ENCODE measurements around the gene SOX5. TPM values are rescaled to one million over a fixed set of nuclear protein-coding genes. Genes with fewer than 3 reads are reported as not detected.

The SOX5 gene
- total RNA-seq, 1 donor from 2014 or later = 11.1 TPM

DNA sequence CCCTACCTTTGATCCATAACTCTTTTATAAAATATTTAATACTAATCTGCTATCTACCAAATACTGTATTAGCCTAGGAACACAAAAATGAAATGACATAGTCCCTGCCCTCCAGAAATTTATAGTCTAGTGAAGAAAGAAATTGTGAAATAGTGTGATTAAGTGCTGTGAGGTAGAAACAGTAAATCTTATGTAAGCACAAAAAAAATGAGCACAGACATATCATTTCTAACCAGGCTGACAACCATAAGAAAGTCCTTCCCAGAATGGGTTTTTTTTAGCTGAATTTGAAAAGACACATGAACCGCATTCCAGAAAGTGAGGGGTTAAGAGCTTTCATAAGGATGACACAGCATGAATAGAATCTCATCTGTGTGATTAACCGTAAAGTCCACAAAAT is 145.9 kb downstream of the SOX5 start:
- Mint-ChIP-seq H3K36me3 (ENCODE audit: low read depth) (no peaks in the 10 kb centered on the region), H3K27ac (ENCODE audit: unreplicated experiment) (no peak overlapping the region), H3K27me3 (ENCODE audit: low read depth) (no peaks in the 10 kb centered on the region), H3K9me3 (ENCODE audit: low read depth) (no peaks in the 10 kb centered on the region), H3K4me1 (ENCODE audit: low read depth) (no peaks in the 10 kb centered on the region), H3K4me3 (ENCODE audit: unreplicated experiment) (no peak overlapping the region)
- TF ChIP-seq, protein P1, sequence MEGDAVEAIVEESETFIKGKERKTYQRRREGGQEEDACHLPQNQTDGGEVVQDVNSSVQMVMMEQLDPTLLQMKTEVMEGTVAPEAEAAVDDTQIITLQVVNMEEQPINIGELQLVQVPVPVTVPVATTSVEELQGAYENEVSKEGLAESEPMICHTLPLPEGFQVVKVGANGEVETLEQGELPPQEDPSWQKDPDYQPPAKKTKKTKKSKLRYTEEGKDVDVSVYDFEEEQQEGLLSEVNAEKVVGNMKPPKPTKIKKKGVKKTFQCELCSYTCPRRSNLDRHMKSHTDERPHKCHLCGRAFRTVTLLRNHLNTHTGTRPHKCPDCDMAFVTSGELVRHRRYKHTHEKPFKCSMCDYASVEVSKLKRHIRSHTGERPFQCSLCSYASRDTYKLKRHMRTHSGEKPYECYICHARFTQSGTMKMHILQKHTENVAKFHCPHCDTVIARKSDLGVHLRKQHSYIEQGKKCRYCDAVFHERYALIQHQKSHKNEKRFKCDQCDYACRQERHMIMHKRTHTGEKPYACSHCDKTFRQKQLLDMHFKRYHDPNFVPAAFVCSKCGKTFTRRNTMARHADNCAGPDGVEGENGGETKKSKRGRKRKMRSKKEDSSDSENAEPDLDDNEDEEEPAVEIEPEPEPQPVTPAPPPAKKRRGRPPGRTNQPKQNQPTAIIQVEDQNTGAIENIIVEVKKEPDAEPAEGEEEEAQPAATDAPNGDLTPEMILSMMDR (IDR thresholded peaks at IDR 0.05) = no peak
- DNase-seq (ENCODE audit: low spot score) = no peak

DNA sequence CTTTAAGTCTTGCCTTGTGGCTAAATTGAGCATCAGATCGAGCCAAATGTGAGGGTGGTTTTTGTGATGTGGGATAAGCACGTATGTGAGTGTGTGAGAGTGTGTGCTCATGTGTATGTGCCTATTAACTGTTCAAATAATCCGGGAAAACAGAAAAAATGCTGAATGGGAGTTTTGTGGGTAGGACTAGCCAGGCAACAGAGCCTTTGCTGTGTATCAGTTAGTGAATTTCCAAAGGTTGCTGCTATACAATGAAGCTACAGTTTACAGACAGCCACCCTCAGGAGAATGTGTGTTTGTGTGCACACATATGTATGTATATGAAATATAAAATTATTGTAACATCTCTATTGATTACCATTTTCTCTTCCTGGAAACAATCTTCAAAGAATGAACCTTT is 154.0 kb downstream of the SOX5 start:
- H3K4me3 Mint-ChIP-seq (ENCODE audit: unreplicated experiment) = no peak overlapping the region
- no peaks in the 10 kb centered on the region for H3K27me3 Mint-ChIP-seq (ENCODE audit: low read depth)
- H3K9me3 Mint-ChIP-seq (ENCODE audit: low read depth) = no peaks in the 10 kb centered on the region
- no peak for DNase-seq (ENCODE audit: low spot score)
- H3K36me3 Mint-ChIP-seq (ENCODE audit: low read depth) = no peaks in the 10 kb centered on the region
- TF ChIP-seq, protein P1 (IDR thresholded peaks at IDR 0.05) = no peak
- no peaks in the 10 kb centered on the region for H3K4me1 Mint-ChIP-seq (ENCODE audit: low read depth)
- H3K27ac Mint-ChIP-seq (ENCODE audit: unreplicated experiment) = no peak overlapping the region

DNA sequence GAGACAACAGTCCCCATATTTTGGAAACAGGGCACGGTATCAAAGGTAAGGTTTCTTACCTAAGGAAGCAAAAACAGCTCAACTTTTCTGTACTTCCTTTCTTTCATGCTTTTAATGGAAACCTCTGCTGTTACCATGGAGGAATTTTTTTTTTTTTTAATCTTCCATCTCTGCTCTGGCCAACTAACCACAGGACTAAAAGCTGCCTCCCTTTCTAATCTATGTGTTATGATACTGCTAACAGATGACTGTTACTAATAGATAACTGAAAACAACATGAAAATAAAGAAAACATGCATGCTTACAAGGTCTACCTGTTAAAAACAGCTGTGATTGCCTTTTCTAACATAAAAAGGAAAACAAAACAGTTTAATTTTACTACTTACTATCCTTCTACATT is 168.4 kb downstream of the SOX5 start:
- H3K36me3 Mint-ChIP-seq (ENCODE audit: low read depth) = no peaks in the 10 kb centered on the region
- TF ChIP-seq, protein P1 (IDR thresholded peaks at IDR 0.05) = no peak
- H3K27ac Mint-ChIP-seq (ENCODE audit: unreplicated experiment) = no peak overlapping the region
- no peak overlapping the region for H3K4me3 Mint-ChIP-seq (ENCODE audit: unreplicated experiment)
- H3K4me1 Mint-ChIP-seq (ENCODE audit: low read depth) = no peaks in the 10 kb centered on the region
- no peaks in the 10 kb centered on the region for H3K27me3 Mint-ChIP-seq (ENCODE audit: low read depth)
- H3K9me3 Mint-ChIP-seq (ENCODE audit: low read depth) = peaks cover 2% of the 10 kb centered on the region
- DNase-seq (ENCODE audit: low spot score) = no peak

DNA sequence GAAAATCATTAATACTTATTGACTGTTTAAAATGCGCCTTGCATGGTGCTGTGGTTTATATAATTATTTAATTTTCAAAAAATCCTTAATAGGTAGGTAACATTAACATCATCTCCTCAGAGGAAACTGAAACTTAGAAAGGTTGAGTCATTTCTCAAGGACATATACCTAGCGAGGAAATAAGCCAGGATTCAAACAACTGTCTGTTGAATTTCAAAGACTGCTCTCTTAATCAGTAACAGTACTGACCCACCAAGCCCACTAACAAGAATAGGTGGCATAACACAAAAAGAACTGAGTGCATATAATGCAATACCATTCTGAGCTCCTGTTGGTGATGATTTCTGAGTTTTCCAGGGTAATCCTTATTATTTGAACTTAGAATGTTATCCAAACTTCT is 174.3 kb downstream of the SOX5 start:
- DNase-seq (ENCODE audit: low spot score) = no peak
- no peaks in the 10 kb centered on the region for H3K36me3 Mint-ChIP-seq (ENCODE audit: low read depth)
- H3K27ac Mint-ChIP-seq (ENCODE audit: unreplicated experiment) = no peak overlapping the region
- no peaks in the 10 kb centered on the region for H3K9me3 Mint-ChIP-seq (ENCODE audit: low read depth)
- no peak overlapping the region for H3K4me3 Mint-ChIP-seq (ENCODE audit: unreplicated experiment)
- no peaks in the 10 kb centered on the region for H3K27me3 Mint-ChIP-seq (ENCODE audit: low read depth)
- TF ChIP-seq, protein P1 (IDR thresholded peaks at IDR 0.05) = no peak
- H3K4me1 Mint-ChIP-seq (ENCODE audit: low read depth) = peaks cover 4% of the 10 kb centered on the region

DNA sequence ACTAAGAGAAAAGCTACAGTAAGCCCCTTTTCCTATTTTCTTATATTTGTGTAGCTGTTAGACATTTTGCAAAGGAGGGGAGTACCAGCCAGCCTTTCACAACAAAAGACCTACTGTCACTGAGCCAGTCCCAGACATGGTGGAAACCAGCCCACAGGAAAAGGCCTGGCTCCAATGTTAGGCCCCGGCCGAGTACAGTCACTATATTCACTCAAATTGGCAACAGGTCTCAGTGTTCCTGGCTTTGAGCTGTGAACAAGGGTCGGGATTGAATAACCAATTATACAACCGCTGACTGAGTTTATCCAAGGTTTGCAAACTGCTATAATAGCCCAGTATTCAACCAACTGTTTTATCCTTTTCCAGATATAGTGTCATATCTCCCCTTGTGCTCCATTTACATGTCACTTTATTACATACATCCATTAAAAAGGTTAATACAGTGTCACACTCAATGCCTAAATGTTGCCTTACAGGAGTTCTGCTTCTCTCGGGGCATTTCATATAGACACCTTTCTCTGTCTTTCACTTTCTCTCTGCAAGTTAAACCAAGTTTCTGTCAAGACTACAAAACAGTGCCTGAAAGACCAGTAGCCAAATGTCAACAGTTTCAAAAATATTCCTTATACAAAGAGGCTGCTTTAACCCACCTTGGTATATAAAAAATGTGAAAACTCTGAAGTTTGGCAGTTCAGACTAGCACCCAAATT is 178.1 kb downstream of the SOX5 start:
- Mint-ChIP-seq H3K9me3 (ENCODE audit: low read depth) (no peaks in the 10 kb centered on the region), H3K36me3 (ENCODE audit: low read depth) (no peaks in the 10 kb centered on the region), H3K27me3 (ENCODE audit: low read depth) (no peaks in the 10 kb centered on the region), H3K4me1 (ENCODE audit: low read depth) (peaks cover 4% of the 10 kb centered on the region), H3K4me3 (ENCODE audit: unreplicated experiment) (no peak overlapping the region), H3K27ac (ENCODE audit: unreplicated experiment) (no peak overlapping the region)
- no peak for DNase-seq (ENCODE audit: low spot score)
- TF ChIP-seq, protein P1 (IDR thresholded peaks at IDR 0.05) = no peak

Data from chondrocyte (in vitro differentiated cells).